ENCODE results near the gene TMEM179.

TMEM179 gene

DNA sequence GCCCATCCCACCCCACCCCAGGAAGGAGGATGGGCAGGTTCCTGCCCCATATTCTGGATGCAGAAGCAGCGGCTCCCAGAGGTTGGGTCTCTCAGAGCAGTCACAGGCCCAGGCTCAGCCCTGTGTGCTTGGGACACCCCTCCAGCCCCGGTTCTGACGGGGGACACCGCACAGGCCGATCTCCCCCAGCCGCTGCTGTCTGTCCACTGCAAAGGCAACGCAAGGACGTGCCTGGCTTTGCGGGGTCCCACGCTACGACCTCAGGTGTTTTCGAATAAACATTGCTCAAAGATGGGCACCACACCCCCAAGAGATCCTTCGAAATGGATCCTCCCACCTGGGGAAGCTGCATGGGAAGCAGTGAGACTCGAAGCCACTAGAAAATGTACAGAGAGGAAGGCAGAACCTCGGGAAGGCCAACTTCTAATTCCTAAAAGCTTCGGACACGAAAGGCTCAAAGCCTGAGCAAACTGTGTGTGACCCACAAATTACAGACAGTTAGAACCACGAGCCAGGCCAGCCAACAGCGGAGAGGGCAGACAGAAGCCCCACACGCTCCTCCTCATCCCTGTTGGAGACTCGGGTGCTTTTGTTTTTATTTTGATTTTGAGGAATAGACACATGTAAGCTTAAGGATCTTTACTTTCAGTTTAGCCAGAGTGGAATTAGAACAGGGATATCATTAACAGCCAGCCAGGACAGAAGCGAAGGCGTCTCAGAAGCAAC is 14.2 kb downstream of the TMEM179 start:
- no peak for TF ChIP-seq NFIC (IDR thresholded peaks at IDR 0.05)
- TF ChIP-seq, protein P1, sequence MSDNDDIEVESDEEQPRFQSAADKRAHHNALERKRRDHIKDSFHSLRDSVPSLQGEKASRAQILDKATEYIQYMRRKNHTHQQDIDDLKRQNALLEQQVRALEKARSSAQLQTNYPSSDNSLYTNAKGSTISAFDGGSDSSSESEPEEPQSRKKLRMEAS (IDR thresholded peaks at IDR 0.05): no peak
- no peak for TF ChIP-seq RAD21 (IDR thresholded peaks at IDR 0.05; ENCODE audit: low read depth)
- TF ChIP-seq TCF12 (IDR thresholded peaks at IDR 0.05; ENCODE audit: low read depth): no peak
- TF ChIP-seq EP300 (IDR thresholded peaks at IDR 0.05; ENCODE audit: borderline replicate concordance): no peak
- TF ChIP-seq TAF1 (IDR thresholded peaks at IDR 0.05; ENCODE audit: low read depth): no peak
- no peak for TF ChIP-seq EGR1 (IDR thresholded peaks at IDR 0.05)
- TF ChIP-seq, protein P2, sequence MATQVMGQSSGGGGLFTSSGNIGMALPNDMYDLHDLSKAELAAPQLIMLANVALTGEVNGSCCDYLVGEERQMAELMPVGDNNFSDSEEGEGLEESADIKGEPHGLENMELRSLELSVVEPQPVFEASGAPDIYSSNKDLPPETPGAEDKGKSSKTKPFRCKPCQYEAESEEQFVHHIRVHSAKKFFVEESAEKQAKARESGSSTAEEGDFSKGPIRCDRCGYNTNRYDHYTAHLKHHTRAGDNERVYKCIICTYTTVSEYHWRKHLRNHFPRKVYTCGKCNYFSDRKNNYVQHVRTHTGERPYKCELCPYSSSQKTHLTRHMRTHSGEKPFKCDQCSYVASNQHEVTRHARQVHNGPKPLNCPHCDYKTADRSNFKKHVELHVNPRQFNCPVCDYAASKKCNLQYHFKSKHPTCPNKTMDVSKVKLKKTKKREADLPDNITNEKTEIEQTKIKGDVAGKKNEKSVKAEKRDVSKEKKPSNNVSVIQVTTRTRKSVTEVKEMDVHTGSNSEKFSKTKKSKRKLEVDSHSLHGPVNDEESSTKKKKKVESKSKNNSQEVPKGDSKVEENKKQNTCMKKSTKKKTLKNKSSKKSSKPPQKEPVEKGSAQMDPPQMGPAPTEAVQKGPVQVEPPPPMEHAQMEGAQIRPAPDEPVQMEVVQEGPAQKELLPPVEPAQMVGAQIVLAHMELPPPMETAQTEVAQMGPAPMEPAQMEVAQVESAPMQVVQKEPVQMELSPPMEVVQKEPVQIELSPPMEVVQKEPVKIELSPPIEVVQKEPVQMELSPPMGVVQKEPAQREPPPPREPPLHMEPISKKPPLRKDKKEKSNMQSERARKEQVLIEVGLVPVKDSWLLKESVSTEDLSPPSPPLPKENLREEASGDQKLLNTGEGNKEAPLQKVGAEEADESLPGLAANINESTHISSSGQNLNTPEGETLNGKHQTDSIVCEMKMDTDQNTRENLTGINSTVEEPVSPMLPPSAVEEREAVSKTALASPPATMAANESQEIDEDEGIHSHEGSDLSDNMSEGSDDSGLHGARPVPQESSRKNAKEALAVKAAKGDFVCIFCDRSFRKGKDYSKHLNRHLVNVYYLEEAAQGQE (IDR thresholded peaks at IDR 0.05; ENCODE audit: low read depth): no peak
- TF ChIP-seq, protein P3, sequence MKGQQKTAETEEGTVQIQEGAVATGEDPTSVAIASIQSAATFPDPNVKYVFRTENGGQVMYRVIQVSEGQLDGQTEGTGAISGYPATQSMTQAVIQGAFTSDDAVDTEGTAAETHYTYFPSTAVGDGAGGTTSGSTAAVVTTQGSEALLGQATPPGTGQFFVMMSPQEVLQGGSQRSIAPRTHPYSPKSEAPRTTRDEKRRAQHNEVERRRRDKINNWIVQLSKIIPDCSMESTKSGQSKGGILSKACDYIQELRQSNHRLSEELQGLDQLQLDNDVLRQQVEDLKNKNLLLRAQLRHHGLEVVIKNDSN (IDR thresholded peaks at IDR 0.05): no peak
- no peak for TF ChIP-seq CEBPB (IDR thresholded peaks at IDR 0.05)
- TF ChIP-seq FOXM1 (IDR thresholded peaks at IDR 0.05; ENCODE audit: borderline replicate concordance, low read depth): no peak
- TF ChIP-seq ZBTB7A (IDR thresholded peaks at IDR 0.05; ENCODE audit: low read depth): no peak
- no peak for TF ChIP-seq TEAD4 (IDR thresholded peaks at IDR 0.05)
- no peak for TF ChIP-seq YY1 (IDR thresholded peaks at IDR 0.05; ENCODE audit: low read depth)
- no peak for TF ChIP-seq CREB1 (IDR thresholded peaks at IDR 0.05; ENCODE audit: low read depth)

DNA sequence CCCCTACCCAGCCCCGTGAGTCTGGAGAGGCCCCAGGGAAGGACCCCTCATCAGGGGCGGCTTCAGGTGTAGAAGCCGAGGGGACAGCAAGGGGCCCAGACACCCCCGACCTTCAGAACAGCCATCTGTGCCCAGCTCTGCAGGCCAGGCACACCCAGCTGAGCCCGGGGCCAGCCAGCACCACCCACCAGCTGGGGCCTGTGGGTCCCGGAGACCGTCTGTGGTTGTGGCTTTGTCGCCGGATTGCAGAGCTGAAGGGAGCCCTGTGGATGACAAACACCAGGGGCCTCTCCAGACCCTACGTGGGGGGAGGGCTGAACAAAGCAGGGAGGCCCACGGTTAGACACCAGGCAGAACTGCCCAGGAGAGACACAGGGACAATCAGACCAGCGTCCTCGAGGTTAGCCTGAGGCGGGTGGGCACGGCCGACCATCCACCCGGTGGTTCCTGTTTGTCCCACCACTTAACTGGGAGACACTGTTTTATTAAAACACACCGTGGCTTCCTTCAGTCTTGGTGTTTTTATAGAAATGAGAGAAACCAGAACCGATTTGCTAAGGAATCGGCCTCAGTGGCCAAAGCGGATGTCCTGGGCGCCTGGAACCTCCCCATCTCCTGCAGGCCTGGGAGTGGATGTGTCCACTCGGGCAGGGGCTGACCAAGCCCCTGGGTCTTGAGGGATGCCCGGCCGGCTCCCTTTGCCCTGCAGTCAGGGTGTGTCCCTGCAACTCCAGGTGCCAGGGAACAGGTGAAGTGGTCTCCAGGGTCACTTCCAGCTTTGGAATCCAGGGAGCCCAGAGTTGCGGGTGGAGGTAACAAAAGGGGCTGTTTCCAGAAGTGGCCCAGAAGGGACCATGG is 15.0 kb downstream of the TMEM179 start:
- TF ChIP-seq TAF1 (IDR thresholded peaks at IDR 0.05; ENCODE audit: low read depth): no peak
- TF ChIP-seq TEAD4 (IDR thresholded peaks at IDR 0.05): no peak
- TF ChIP-seq, protein P1 (IDR thresholded peaks at IDR 0.05): no peak
- TF ChIP-seq, protein P2 (IDR thresholded peaks at IDR 0.05; ENCODE audit: low read depth): no peak
- no peak for TF ChIP-seq CREB1 (IDR thresholded peaks at IDR 0.05; ENCODE audit: low read depth)
- TF ChIP-seq NFIC (IDR thresholded peaks at IDR 0.05): no peak
- TF ChIP-seq, protein P3 (IDR thresholded peaks at IDR 0.05): no peak
- no peak for TF ChIP-seq FOXM1 (IDR thresholded peaks at IDR 0.05; ENCODE audit: borderline replicate concordance, low read depth)

DNA sequence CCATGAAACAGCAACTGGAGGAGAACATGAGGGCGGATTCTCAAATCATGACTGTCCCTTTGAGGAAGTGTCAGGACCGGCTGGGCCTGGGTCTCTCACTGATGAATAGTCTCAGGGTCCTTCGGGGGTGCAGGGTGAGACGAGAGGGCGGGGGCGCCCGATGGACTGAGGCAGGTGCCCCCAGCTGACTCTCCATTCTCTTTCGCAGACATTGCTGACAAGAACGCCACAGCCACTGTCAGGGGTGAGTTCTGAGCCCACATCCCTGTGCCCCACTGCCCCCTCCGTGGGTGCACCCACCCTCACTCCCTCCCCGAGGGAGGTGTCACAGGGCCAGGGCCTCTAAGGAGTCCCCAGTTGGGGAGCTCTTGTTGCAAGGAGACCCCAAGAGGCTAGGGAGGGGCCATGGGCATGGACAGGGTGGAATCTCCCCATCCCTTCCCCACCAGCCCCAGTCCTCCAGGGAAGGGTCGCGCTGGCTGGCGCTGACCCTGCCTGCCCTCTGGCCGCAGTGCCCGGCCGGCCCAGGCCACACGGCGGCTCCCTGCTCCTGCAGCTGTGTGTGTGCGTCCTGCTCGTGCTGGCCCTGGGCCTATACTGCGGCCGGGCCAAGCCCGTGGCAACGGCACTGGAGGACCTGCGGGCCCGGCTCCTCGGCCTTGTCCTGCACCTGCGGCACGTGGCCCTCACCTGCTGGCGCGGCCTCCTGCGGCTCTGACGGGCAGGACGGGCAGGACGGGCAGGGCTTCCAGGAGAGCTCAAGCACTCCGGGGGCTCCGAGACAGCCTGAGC is 16.3 kb downstream of the TMEM179 start:
- TF ChIP-seq CREB1 (IDR thresholded peaks at IDR 0.05; ENCODE audit: low read depth) (no peak), ZBTB7A (IDR thresholded peaks at IDR 0.05; ENCODE audit: low read depth) (no peak), TAF1 (IDR thresholded peaks at IDR 0.05; ENCODE audit: low read depth) (no peak), NFIC (IDR thresholded peaks at IDR 0.05) (no peak), FOXM1 (IDR thresholded peaks at IDR 0.05; ENCODE audit: borderline replicate concordance, low read depth) (no peak), TCF12 (IDR thresholded peaks at IDR 0.05; ENCODE audit: low read depth) (no peak), CEBPB (IDR thresholded peaks at IDR 0.05) (no peak), EGR1 (IDR thresholded peaks at IDR 0.05) (no peak), EP300 (IDR thresholded peaks at IDR 0.05; ENCODE audit: borderline replicate concordance) (no peak), RAD21 (IDR thresholded peaks at IDR 0.05; ENCODE audit: low read depth) (no peak), YY1 (IDR thresholded peaks at IDR 0.05; ENCODE audit: low read depth) (no peak)
- TF ChIP-seq, protein P3 (IDR thresholded peaks at IDR 0.05): no peak
- TF ChIP-seq, protein P2 (IDR thresholded peaks at IDR 0.05; ENCODE audit: low read depth): no peak
- TF ChIP-seq, protein P1 (IDR thresholded peaks at IDR 0.05): no peak
